ENCODE results near the gene PTBP1.

Gene PTBP1

DNA sequence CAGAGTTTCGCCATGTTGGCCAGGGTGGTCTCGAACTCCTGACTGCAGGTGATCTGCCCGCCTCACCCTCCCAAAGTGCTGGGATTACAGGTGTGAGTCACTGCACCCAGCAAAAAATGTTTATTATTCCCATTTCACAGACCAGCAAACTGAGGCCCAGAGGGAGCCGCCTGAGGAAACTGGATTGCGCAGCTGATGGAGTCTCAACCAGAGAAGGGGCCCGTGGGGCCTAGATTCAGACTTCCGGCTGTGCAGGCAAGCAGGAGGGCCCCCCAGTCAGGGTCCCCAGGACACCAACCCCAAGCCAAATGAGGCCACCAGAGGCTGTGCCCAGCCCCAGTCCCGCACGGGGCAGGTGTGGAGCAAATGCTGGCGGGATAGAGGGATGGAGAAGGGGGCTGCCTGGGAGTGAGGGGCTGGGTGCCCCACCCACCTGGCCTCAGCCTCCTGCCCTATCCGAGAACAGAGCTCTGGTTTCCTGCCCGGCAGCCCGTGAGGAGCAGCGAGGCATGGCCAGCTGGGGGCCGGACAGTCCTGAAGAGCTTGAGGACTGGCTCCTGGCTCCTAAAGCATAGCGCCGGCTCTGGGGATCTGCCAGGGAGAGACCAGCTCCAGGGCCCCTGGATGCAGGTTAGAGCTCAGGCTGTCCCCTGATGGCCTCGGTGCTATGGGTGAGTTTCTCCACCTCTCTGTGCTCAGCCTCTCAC, 24.4 kb upstream of the PTBP1 start:
- DNase-seq (ENCODE audit: low read depth, low spot score): peak; percentile 67

DNA sequence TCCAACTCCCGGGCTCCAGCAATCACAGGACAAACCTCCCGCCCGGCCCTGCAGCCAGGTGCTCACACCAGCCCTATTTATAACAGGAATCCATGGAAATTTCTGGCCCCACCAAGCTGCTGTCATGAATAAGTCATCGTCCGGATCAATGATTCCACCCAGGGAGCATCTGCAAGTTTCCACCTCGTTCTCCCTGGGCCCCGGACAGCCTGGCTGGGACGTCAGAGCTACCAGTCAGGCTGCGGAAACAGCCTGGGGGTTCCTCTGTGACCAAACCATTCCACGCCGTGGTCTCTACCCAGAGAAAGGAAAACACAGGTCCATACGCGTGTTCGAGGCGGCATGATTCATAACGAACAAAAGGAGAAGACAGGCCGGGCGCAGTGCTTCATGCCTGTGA, 20.7 kb upstream of the PTBP1 start:
- DNase-seq (ENCODE audit: low read depth, low spot score): peak; percentile 23

DNA sequence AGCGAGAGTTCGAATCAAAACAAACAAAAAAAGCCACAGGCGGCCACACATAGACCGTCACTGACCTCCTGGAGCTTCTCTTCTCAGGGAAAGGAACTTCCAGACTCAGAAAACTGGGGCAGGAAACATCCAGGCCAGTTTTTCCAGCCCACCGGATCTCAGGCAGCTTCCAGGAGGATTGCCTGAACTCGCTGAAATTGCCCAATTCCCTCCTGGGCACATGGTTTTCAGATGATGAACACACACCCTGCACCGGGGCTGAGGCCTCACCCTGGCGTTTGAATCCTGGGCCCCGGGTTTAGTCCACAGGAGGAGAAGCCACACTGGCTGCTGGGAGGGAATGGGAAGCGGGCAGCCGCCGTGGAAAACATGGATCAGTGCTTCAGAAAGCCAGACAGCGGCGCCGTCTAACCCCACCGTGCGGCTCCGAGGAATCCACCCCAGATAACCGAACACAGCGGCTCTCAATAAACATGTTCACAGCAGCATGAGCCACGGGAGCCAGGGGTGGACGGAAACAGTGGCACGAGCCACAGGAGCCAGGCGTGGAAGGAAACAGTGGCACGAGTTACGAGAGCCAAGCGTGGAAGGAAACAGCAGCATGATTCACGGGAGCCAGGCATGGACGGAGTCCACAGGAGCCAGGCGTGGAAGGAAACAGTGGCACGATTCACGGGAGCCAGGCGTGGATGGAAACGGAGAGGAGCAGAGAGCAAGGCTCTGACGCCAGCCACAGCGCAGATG, 18.2 kb upstream of the PTBP1 start:
- DNase-seq (ENCODE audit: low read depth, low spot score): peak; percentile 83

DNA sequence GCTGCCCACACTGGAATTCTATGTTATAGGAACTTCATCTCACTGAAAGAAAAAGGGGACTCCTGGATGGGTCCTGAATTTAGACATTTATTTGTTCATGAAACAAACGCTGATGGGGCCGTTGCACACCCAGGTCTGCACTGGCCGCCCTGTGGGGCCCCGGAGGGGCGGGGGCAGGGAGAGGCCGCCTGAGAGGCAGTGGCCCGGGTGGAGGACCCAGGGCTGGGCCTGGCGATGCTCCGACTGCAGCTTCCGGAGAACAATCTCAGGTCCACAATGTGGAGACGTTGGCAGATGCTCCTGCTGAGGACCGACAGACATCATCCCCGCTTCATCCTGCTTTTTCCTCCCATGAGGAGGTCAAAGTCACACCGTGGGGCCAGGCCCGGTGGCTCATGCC, 16.3 kb upstream of the PTBP1 start:
- DNase-seq (ENCODE audit: low read depth, low spot score): no peak

DNA sequence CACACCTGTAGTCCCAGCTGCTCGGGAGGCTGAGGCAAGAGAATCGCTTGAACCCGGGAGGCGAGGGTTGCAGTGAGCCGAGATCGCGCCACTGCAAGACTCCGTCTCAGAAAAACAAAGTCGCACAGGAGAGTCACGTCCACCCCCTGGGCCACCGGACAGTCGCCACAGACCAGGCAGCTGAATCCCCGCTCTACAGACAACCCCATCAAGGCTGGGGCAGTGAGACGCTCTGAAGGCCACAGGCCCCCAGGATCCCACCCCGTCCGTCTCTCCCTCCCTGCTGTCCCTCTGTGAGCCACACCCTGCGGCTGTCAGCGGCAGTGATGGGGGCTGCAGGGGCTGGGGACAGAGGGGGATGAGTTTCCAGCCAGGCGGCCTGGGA, 15.5 kb upstream of the PTBP1 start:
- no peak for DNase-seq (ENCODE audit: low read depth, low spot score)

DNA sequence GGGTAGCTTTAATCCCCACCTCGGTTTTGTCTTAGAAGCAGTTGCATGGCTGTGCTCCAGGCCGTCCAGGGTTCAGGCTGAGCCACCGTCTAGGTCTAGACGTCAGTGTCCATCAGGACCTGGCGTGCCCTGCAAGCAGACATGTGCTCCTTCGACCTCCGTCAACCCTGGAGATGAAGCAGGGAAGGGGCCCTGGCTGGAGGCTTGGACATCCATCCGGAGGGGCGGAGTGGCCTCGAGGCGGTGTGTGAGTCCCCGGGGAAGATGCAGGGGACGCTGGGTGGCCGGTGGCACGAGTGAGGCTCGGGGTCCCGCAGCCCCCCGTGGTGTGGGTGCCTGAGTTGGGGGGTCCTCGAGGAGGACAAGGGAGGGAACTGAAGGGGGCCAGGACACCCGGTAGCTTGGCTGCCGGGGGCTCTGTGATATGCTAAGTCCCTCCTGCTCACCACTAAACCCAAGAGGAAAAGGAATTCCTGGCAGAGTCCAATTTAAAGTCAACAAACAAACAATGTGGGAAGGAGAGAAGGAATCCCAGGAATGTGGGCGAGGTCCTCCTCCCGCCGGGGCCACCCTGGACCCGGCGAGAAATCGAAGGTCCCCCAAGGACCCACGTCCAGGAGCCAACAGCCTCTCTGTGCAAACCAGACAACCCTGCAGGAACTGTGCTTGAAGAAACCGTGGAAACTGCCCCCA, 14.9 kb upstream of the PTBP1 start:
- DNase-seq (ENCODE audit: low read depth, low spot score): peak; percentile 96

DNA sequence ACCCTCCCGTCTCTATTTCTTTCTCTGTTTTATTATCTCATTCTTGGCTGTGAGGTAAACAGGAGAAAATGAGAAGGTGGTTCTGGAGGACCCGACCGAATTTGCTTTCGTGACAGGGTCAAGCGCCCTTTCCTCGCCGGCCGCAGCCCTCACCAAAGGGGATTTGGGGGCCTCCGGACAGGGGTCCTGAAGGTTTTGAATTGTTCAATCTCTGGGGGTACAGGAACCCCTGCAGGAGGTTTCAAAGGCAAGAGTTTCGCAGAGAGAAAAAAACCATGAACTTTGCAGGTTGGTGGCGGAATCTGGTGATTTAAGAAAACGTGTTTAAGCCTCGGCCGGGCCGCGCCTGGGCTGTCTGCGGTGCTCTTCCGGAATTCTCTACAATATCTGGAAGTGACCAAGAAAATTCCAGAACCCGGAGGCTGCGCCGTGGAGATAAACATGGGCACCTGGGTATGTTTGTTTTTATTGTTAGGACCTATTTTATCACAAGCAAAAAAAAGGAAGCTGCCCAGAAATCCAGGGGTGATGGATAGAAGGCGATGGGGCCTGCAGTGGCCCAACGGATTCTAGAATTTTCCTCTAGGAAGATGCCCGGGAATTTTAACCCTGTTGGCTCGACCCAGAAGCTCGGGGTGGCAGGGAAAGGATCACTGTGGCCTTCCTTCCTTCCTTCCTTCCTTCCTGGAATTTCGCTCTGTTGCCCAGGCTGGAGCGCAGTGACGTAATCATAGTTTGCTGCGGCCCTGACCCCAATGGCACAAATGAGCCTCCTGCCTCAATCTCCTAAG, 14.2 kb upstream of the PTBP1 start:
- peak; percentile 68 for DNase-seq (ENCODE audit: low read depth, low spot score)

DNA sequence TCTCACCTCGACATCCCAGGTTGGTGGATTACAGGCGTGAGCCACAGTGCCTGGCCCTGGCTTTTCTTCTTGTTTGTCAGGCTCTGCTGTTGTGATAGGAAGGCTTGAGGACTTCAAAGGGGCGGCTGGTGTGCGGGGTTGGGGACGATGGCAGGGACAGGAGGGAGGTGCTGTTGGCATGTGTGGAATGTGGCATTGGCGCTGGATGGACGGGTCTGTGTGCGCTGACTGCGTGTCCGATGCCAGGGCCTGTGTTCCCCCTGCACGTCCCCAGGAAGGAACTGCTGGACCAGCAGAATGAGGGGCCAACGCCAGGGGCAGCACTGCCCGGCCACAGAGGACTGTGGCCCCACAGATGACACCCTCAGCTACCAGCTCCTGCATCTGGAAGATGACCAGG, 12.7 kb upstream of the PTBP1 start:
- DNase-seq (ENCODE audit: low read depth, low spot score): peak; percentile 68

DNA sequence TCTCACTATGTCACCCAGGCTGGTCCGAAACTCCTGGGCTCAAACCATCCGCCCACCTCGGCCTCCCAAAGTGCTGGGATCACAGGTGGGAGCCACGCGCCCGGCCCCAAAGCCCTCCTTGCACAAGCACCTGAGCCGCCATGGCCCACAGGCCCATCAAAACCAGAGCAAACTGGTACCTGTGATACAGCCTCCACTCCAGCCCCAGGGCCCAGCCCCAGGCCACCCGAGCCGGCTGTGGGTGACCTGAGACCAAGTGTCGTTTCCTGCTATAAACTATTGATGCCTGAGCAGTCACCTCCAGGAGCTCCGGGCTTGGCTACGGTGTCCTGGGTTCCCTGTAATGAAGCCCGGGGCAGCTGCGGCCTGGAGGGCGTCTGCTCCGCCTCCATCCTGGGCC, 9.7 kb upstream of the PTBP1 start:
- DNase-seq (ENCODE audit: low read depth, low spot score): peak; percentile 65

DNA sequence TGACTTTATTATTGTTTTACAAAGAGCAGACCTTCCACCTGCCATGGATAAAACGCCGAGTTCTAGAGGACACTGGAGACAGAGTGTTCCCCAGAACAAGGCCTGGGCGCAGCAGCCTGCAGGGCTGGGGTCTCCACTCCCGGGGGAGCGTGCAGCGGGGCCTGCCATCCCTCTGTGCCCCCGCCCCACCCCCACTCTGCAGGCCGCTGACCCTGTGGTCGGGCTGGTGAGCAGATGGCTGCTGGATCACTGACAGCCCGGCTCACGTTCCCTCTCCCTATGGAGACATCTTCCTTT, 8.6 kb upstream of the PTBP1 start:
- DNase-seq (ENCODE audit: low read depth, low spot score): no peak

DNA sequence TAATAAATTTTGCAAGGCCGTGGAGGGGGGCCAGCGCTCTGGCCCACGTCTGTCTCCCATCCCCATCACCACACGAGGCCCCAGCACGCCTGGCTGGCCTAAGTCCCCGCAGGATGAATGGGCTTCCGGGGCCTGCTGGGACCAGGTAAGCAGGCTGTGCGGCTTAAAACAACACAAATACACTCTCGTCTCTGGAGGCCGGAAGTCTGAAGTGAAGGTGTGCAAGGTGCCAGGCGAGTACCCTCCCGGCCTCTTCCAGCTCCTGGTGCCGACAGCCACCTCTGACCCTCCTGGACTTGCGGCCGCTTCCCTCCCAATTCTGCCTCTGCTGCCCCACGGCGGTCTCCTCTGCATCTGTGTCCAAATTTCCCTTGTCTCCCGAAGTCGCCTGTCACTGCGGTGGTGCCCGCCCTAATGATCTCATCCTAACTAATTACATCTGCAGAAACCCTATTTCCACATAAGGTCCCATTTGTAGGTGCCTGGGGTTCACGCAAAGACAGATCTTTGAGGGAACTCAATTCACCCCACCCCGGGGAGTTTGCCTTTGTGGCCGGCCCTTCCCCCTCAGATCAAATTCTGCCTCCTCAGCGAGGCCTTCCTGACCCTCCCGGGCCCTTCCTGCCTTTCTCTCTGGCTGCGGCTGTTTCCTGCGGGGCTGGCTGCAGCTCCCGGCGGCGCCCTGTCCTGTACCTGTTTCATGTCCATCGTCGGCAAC, 8.1 kb upstream of the PTBP1 start:
- peak; percentile 83 for DNase-seq (ENCODE audit: low read depth, low spot score)

DNA sequence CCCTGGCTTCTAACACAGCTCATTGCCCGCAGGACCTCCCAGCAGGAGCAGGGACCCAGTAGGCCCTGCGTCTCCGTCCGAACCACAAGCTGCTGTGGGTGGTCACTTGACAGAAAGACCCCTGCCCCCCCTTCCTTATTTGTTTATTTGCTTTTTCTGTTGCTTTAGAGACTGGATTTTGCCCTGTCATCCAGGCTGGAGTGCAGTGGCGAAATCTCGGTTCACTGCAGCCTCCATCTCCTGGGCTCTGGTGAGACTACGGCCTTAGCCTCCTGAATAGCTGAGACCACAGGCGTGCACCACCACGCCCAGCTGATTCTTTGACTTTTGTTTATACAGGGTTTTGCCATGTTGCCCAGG, 7.6 kb upstream of the PTBP1 start:
- no peak for DNase-seq (ENCODE audit: low read depth, low spot score)

DNA sequence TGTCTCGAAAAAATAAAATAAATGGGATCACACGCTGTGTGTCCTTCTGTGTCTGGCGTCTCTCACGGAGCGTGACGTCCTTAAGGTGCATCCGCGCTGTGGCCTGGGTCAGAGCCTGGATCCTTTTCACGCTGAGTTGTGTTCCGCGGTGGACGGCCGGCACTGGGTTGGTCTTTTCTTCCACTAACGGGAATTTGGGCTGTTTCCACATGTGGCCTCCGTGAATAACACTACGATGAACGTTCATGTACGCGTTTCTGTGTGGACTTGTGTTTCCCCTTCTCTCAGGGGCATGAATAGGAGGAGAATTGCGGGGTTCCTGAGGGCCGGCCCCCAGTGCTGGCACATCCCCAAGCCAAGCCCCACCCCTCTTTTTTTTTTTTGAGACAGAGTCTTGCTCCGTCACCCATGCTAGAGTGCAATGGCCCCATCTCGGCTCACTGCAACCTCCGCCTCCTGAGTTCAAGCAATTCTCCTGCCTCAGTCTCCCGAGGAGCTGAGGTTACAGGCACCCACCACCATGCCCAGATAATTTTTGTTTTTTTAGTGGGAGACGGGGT, 6.2 kb upstream of the PTBP1 start:
- DNase-seq (ENCODE audit: low read depth, low spot score): no peak

DNA sequence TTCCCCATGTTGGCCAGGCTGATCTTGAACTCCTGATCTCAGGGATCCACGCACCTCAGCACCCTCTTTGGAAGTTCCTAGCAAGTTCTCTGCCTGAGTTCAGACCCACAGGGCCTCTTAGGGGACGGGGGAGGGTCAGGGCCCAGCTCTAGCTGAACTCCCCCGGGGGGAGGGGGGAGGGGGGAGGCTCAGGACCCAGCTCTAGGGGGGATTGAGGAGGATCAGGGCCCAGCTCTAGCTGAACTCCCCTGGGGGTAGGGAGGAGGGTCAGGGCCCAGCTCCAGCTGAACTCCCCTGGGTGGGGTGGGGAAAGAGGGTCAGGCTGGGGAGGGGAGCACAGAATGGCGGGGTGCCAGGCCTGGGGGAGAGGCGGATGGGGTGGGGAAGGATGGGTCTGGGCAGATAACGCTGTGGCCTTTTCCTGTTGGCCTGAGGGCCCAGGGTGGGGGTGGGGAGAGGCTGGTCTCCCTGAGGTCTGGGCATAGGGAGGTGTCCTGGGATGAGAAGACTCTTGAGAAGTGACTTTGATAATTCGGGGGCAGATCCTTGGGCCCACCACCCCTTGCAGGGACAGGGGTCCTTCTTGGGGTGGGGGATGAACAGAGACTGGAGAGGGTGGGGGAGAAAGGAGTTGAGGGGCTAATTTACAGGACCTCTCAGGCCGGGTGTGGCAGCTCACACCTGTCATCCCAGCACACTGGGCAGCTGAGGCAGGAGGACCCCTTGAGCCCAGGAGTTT, 5.5 kb upstream of the PTBP1 start:
- no peak for DNase-seq (ENCODE audit: low read depth, low spot score)

DNA sequence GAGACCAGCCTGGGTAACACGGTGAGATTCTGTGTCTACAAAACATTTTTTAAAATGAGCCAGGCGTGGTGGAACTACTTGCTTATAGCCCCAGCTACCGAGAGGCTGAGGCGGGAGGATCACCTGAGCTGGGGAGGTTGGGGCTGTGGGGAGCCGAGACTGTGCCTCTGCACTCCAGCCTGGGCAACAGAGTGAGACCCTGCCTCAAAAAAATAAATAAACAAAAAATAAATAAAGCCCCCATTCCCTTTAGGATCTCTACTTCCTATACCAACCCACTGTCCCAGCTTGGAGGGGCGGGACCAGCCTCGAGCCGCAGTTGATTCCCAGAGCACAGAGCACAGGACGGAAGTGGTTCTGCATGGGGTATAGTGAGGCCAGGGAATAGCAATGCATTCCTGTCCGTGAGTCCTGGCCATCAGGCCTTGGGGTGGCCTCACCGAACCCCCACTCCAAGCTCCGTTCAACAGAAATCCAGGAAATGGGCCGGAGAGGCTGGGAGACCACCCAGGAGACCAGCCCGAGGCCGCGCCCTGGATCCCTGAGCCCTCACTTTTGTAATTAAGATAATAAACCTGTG, 4.9 kb upstream of the PTBP1 start:
- DNase-seq (ENCODE audit: low read depth, low spot score): peak; percentile 45

DNA sequence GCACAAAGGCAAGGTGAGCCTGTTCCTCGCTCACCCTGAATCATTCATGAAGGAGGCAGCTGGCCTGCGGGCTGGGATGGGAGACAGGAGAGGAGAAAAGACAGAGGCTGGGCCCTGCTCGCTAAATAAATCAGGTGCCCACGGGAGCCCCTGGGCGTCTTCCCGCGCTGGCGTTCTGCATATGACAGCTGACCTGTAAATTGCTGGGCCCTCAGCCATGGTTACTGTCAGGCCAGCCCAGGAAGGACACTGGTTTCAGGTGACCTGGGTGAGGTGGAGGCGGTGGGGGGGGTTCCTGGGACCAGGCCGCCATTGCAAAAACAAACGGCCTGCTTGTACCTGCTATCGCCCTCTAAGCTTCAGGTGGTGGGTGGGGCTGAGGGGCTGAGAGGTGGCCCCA, 3.4 kb upstream of the PTBP1 start:
- DNase-seq (ENCODE audit: low read depth, low spot score): peak; percentile 55

DNA sequence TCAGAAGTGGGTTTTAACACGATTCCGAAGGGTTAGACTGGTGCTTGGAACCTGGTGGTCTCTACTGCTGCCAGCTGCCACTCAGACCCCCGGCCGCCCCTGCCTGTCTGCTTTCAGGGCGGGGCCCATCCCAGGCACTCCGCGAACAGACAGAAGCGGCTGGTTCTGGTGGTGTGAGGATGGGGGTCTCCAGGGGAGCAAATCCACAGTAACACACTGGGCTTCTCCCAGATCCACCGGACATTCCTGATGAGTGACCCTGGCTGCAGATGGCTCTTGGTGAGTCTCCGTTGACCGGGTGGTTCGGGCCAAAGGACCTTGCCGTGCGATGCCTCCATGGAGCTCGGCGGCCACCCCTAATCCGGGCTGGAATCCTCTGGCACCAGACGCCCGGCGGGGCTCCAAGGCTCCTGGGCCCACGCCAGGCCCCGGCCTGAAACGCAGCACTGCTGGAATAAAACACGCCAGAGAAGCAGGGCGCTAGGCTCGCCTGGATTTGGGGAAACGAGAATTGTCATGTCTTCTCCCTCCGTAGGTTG, 2.1 kb upstream of the PTBP1 start:
- DNase-seq (ENCODE audit: low read depth, low spot score): no peak

DNA sequence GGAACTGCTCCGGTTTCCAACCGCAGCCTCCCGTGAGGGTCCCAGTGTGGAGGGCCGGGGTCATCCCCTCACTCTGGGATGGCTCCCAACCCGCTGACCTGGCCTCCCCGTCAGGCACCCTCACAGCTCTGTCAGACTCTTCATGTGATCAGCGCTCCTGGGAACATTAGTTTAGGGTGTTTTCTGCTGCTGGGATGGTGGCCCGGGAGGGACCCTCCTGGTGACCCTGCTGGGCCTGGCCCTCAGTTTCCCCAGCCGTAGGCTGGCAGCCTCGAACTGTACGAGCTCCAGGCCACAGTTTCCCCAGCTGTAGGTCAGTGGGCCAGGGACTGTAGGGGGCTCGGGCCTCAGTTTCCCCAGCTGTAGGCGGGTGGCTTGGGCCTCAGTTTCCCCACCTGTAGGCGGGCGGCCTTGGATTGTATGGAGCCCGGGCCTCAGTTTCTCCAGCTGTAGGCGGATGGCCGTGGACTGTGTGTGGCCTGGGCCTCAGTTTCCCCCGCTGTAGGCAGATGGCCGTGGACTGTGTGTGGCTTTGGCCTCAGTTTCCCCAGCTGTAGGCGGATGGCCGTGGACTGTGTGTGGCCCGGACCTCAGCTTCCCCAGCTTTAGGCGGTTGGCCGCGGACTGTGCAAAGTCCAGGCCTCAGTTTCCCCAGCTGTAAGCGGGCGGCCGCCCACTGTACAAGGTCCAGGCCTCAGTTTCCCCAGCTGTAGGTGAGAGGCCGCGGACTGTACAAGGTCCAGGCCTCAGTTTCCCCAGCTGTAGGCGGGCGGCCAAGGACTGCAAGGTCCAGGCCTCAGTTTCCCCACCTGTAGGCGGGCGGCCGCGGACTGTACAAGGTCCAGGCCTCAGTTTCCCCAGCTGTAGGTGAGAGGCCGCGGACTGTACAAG, 1.3 kb upstream of the PTBP1 start:
- no peak for DNase-seq (ENCODE audit: low read depth, low spot score)

Measured in ELF-1 (cell line).